ENCODE results near the gene DDX28. TPM values are rescaled to one million over a fixed set of nuclear protein-coding genes. Genes with fewer than 3 reads are reported as not detected.
"Not testable (repeated sequence)": the region's sequence is repeated elsewhere in the genome, so short reads cannot be mapped to it uniquely, and the experiment has no call there.

DDX28 gene
- total and polyA plus RNA-seq, 3 donors from 2014 or later: 18.6 to 19.9 (median 19.1) TPM

- Histone ChIP-seq H3K36me3 (ENCODE audit: low read depth, missing control alignments) (no peaks in the 10 kb centered on the region), H3K4me3 (no peak overlapping the region), H3K9me3 (no peaks in the 10 kb centered on the region), H3K4me1 (peaks cover 16% of the 10 kb centered on the region), H3K27ac (no peak overlapping the region), H3K27me3 (no peaks in the 10 kb centered on the region)
- TF ChIP-seq, protein P1, sequence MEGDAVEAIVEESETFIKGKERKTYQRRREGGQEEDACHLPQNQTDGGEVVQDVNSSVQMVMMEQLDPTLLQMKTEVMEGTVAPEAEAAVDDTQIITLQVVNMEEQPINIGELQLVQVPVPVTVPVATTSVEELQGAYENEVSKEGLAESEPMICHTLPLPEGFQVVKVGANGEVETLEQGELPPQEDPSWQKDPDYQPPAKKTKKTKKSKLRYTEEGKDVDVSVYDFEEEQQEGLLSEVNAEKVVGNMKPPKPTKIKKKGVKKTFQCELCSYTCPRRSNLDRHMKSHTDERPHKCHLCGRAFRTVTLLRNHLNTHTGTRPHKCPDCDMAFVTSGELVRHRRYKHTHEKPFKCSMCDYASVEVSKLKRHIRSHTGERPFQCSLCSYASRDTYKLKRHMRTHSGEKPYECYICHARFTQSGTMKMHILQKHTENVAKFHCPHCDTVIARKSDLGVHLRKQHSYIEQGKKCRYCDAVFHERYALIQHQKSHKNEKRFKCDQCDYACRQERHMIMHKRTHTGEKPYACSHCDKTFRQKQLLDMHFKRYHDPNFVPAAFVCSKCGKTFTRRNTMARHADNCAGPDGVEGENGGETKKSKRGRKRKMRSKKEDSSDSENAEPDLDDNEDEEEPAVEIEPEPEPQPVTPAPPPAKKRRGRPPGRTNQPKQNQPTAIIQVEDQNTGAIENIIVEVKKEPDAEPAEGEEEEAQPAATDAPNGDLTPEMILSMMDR (IDR thresholded peaks at IDR 0.05): no peak
- no peak for TF ChIP-seq POLR2A (IDR thresholded peaks at IDR 0.05)
- intact Hi-C loops (cut with DNase I; ENCODE audit: low total_unique reads): no loop called here
- 76 to 86% methylated on average over 8 of the region's 8 CpGs for WGBS, 2 donors
- DNase-seq: no peak
Measured at GRCh38 chr16:68019167-68019680, 3.8 kb downstream of the DDX28 start.

GRCh38 chr16:68015681-68016080 lies 7.4 kb downstream of the DDX28 start, which contains the start of gene DPEP2NB:
Gene DPEP2NB (minus strand): TSS chr16:68015911. CDS start chr16:68015770, 141 bp downstream.
- Histone ChIP-seq H3K27me3 (no peaks in the 10 kb centered on the region), H3K9me3 (no peaks in the 10 kb centered on the region), H3K36me3 (ENCODE audit: low read depth, missing control alignments) (no peaks in the 10 kb centered on the region), H3K4me1 (no peaks in the 10 kb centered on the region), H3K27ac (no peak within 1 kb of the TSS), H3K4me3 (no peak within 1 kb of the TSS)
- no peak for TF ChIP-seq POLR2A (IDR thresholded peaks at IDR 0.05)
- TF ChIP-seq, protein P1 (IDR thresholded peaks at IDR 0.05): no peak
- 80 to 85% methylated on average over 5 of the region's 5 CpGs for WGBS, 2 donors
- no peak for DNase-seq
- intact Hi-C loops (cut with DNase I; ENCODE audit: low total_unique reads): no loop called here

- Histone ChIP-seq H3K9me3 (no peaks in the 10 kb centered on the region), H3K27me3 (no peaks in the 10 kb centered on the region), H3K4me3 (no peak overlapping the region), H3K36me3 (ENCODE audit: low read depth, missing control alignments) (no peaks in the 10 kb centered on the region), H3K27ac (no peak overlapping the region), H3K4me1 (no peaks in the 10 kb centered on the region)
- WGBS, 2 donors: 71 to 100% methylated on average over 1 of the region's 1 CpG
- intact Hi-C loops (cut with DNase I; ENCODE audit: low total_unique reads): no loop called here
- DNase-seq: no peak
- TF ChIP-seq, protein P1 (IDR thresholded peaks at IDR 0.05): no peak
- no peak for TF ChIP-seq POLR2A (IDR thresholded peaks at IDR 0.05)
Measured at GRCh38 chr16:68013440-68013839, 9.6 kb downstream of the DDX28 start.

GRCh38 chr16:68009872-68010271 lies 13.2 kb downstream of the DDX28 start:
- H3K27ac ChIP-seq; H3K9me3 ChIP-seq; H3K4me1 ChIP-seq; DNase-seq; H3K36me3 ChIP-seq (ENCODE audit: low read depth, missing control alignments); H3K4me3 ChIP-seq; intact Hi-C loops (cut with DNase I; ENCODE audit: low total_unique reads); H3K27me3 ChIP-seq: not testable (repeated sequence)
- 87 to 92% methylated on average over 4 of the region's 4 CpGs for WGBS, 2 donors

DNA sequence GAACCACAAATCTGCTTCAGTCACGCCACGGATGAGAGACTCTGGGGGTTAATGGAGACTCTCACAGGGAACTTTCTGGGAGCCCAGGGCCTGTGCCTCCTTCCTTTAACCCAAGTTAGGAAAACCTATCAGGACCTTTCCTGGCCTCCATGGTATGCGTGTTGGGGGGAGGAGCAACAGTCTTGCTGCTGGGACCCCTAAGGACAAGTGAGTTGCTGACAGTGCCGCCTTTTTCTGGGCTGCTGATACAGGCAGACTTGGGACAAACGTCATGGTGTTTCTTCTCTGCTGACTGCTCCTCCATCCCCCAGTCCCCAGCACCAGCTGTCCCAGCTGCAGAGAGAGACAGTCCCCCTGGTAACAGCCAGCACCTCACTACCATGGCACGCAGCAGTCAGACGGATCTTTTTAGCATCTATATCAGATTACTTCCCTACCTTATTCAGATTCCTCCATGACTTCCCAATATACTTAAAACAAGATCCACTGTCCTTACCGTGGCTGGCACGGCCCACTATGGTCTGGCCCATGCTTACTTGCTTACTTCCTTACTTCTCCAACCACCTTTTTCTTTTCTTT lies 13.8 kb downstream of the DDX28 start:
- H3K27me3 ChIP-seq: no peaks in the 10 kb centered on the region
- H3K27ac ChIP-seq: no peak overlapping the region
- no peak overlapping the region for H3K4me3 ChIP-seq
- intact Hi-C loops (cut with DNase I; ENCODE audit: low total_unique reads): no loop called here
- WGBS, 2 donors: 63 to 76% methylated on average over 9 of the region's 9 CpGs
- no peaks in the 10 kb centered on the region for H3K9me3 ChIP-seq
- H3K36me3 ChIP-seq (ENCODE audit: low read depth, missing control alignments): no peaks in the 10 kb centered on the region
- TF ChIP-seq, protein P1 (IDR thresholded peaks at IDR 0.05): no peak
- TF ChIP-seq POLR2A (IDR thresholded peaks at IDR 0.05): no peak
- H3K4me1 ChIP-seq: no peaks in the 10 kb centered on the region
- no peak for DNase-seq

All from testis (tissue), 3 donors.